Measurements from ENCODE around the gene LDLRAD3.

Gene LDLRAD3

GRCh38 chr11:35918716-35919115, 25.1 kb upstream of the LDLRAD3 start:
- Histone ChIP-seq H3K27me3 (ENCODE audit: low read depth, low read length) (peaks cover 34% of the 10 kb centered on the region), H3K27ac (ENCODE audit: low read length) (no peak overlapping the region), H3K79me2 (ENCODE audit: low read length) (no peaks in the 10 kb centered on the region), H3K4me1 (ENCODE audit: low read length) (peaks cover 9% of the 10 kb centered on the region; the same call in 1 of the 2 replicates), H3K36me3 (replicated peaks; ENCODE audit: low read depth, low read length) (no peaks in the 10 kb centered on the region), H2AFZ (ENCODE audit: low read depth, low read length) (no peak overlapping the region), H3K9me3 (ENCODE audit: insufficient read depth, low read length) (no peaks in the 10 kb centered on the region), H3K9ac (ENCODE audit: low read length) (no peak overlapping the region), H3K4me3 (ENCODE audit: low read length) (no peak overlapping the region), H4K20me1 (ENCODE audit: insufficient read depth, low read length) (no peaks in the 10 kb centered on the region), H3K4me2 (ENCODE audit: low read length) (no peak overlapping the region)
- TF ChIP-seq CTCF (IDR thresholded peaks at IDR 0.05; ENCODE audit: low read depth, low read length) (no peak), EZH2phosphoT487 (IDR thresholded peaks at IDR 0.05; ENCODE audit: low read depth) (no peak)

- Histone ChIP-seq H3K9ac (ENCODE audit: low read length) (no peak overlapping the region), H4K20me1 (ENCODE audit: insufficient read depth, low read length) (no peaks in the 10 kb centered on the region), H3K4me3 (ENCODE audit: low read length) (no peak overlapping the region), H2AFZ (ENCODE audit: low read depth, low read length) (no peak overlapping the region), H3K4me2 (ENCODE audit: low read length) (no peak overlapping the region), H3K9me3 (ENCODE audit: insufficient read depth, low read length) (no peaks in the 10 kb centered on the region), H3K4me1 (ENCODE audit: low read length) (peaks cover 9% of the 10 kb centered on the region; the same call in 1 of the 2 replicates), H3K27ac (ENCODE audit: low read length) (no peak overlapping the region), H3K36me3 (replicated peaks; ENCODE audit: low read depth, low read length) (no peaks in the 10 kb centered on the region), H3K79me2 (ENCODE audit: low read length) (no peaks in the 10 kb centered on the region), H3K27me3 (ENCODE audit: low read depth, low read length) (peaks cover 34% of the 10 kb centered on the region)
- TF ChIP-seq CTCF (IDR thresholded peaks at IDR 0.05; ENCODE audit: low read depth, low read length) (no peak), EZH2phosphoT487 (IDR thresholded peaks at IDR 0.05; ENCODE audit: low read depth) (no peak)
Observed at GRCh38 chr11:35919244-35919643, 24.6 kb upstream of the LDLRAD3 start.

- Histone ChIP-seq H3K27me3 (ENCODE audit: low read depth, low read length) (peaks cover 17% of the 10 kb centered on the region), H4K20me1 (ENCODE audit: insufficient read depth, low read length) (no peaks in the 10 kb centered on the region), H3K4me2 (ENCODE audit: low read length) (no peak overlapping the region), H3K79me2 (ENCODE audit: low read length) (no peaks in the 10 kb centered on the region), H3K4me3 (ENCODE audit: low read length) (no peak overlapping the region), H3K27ac (ENCODE audit: low read length) (no peak overlapping the region), H3K36me3 (replicated peaks; ENCODE audit: low read depth, low read length) (no peaks in the 10 kb centered on the region), H3K9me3 (ENCODE audit: insufficient read depth, low read length) (no peaks in the 10 kb centered on the region), H3K9ac (ENCODE audit: low read length) (no peak overlapping the region), H3K4me1 (ENCODE audit: low read length) (no peaks in the 10 kb centered on the region), H2AFZ (ENCODE audit: low read depth, low read length) (no peak overlapping the region)
- no peak for TF ChIP-seq EZH2phosphoT487 (IDR thresholded peaks at IDR 0.05; ENCODE audit: low read depth)
- no peak for TF ChIP-seq CTCF (IDR thresholded peaks at IDR 0.05; ENCODE audit: low read depth, low read length)
Observed at GRCh38 chr11:35923452-35923851, 20.4 kb upstream of the LDLRAD3 start.

GRCh38 chr11:35924811-35925210, 19.1 kb upstream of the LDLRAD3 start:
- H3K4me3 ChIP-seq (ENCODE audit: low read length), result no peak overlapping the region
- no peaks in the 10 kb centered on the region for H3K4me1 ChIP-seq (ENCODE audit: low read length)
- no peaks in the 10 kb centered on the region for H4K20me1 ChIP-seq (ENCODE audit: insufficient read depth, low read length)
- H3K4me2 ChIP-seq (ENCODE audit: low read length), result no peak overlapping the region
- H3K9ac ChIP-seq (ENCODE audit: low read length), result no peak overlapping the region
- no peaks in the 10 kb centered on the region for H3K79me2 ChIP-seq (ENCODE audit: low read length)
- peaks cover 4% of the 10 kb centered on the region for H3K27me3 ChIP-seq (ENCODE audit: low read depth, low read length)
- H2AFZ ChIP-seq (ENCODE audit: low read depth, low read length), result no peak overlapping the region
- TF ChIP-seq EZH2phosphoT487 (IDR thresholded peaks at IDR 0.05; ENCODE audit: low read depth) (no peak), CTCF (IDR thresholded peaks at IDR 0.05; ENCODE audit: low read depth, low read length) (no peak)
- no peak overlapping the region for H3K27ac ChIP-seq (ENCODE audit: low read length)
- H3K9me3 ChIP-seq (ENCODE audit: insufficient read depth, low read length), result no peaks in the 10 kb centered on the region
- H3K36me3 ChIP-seq (replicated peaks; ENCODE audit: low read depth, low read length), result no peaks in the 10 kb centered on the region
